ENCODE results near the gene TMEM273.

The TMEM273 gene

DNA sequence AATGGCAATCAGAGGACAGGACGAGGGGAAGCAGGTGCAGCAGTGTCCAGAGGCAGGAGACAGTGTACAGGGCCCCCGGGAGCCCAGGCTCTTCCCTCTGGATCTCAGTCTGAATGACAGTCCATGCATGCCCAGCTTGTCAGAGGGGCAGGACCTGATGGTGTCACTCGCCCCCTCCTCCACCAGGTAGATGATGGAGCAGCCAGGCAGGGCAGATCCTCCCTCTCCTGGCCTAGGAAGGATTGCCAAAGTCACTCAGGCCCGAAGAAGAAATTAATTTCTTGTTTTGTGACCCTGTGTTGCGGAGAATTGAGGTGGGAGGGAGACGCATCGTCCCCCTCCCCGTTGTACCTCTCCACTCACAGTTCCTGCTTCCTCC, 76.9 kb downstream of the TMEM273 start:
- H3K36me3 Mint-ChIP-seq: peaks cover 0 to 1% of the 10 kb centered on the region in 2 donors
- H3K27me3 Mint-ChIP-seq: peaks cover 10 to 35% of the 10 kb centered on the region in 2 donors
- no peaks in the 10 kb centered on the region for H3K4me1 Mint-ChIP-seq
- DNase-seq: no peak
- ATAC-seq (replicated peaks): no peak
- no peak overlapping the region for H3K27ac Mint-ChIP-seq
- no peaks in the 10 kb centered on the region for H3K9me3 Mint-ChIP-seq
- H3K4me3 Mint-ChIP-seq: no peak overlapping the region

DNA sequence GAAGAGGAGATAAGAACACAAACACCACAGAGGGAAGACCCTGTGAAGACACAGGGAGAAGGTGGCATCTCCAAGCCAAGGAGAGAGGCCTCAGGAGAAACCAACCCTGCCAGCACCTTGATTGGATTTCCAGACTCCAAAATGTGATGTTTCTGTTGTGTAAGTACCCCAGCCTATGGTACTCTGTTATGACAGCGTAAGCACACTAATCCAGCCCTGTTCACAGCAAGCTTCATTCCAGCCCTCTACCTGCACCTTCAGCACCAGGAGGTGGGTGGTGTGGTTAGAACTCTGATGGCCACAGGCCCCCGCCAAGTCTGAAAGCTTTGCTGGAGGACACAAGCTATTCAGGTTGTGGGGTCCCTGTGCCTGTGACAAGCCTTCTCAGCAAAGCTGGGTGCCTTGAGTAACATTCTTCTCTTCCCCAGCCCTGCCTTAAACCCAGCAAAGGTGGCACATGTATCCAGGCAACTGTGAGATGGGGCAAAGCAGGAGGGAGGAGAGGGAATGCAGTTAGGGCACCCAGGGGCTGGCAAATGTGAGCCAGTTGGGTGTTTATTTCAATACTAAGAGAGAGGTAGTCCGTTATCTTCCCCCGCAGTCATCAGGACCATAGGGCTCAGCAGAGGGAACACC, 77.4 kb downstream of the TMEM273 start:
- Mint-ChIP-seq H3K27me3 (peaks cover 5 to 30% of the 10 kb centered on the region in 2 donors), H3K36me3 (no peaks in the 10 kb centered on the region), H3K4me1 (no peaks in the 10 kb centered on the region), H3K27ac (no peak overlapping the region), H3K4me3 (no peak overlapping the region), H3K9me3 (no peaks in the 10 kb centered on the region)
- ATAC-seq (replicated peaks): no peak
- DNase-seq: no peak

DNA sequence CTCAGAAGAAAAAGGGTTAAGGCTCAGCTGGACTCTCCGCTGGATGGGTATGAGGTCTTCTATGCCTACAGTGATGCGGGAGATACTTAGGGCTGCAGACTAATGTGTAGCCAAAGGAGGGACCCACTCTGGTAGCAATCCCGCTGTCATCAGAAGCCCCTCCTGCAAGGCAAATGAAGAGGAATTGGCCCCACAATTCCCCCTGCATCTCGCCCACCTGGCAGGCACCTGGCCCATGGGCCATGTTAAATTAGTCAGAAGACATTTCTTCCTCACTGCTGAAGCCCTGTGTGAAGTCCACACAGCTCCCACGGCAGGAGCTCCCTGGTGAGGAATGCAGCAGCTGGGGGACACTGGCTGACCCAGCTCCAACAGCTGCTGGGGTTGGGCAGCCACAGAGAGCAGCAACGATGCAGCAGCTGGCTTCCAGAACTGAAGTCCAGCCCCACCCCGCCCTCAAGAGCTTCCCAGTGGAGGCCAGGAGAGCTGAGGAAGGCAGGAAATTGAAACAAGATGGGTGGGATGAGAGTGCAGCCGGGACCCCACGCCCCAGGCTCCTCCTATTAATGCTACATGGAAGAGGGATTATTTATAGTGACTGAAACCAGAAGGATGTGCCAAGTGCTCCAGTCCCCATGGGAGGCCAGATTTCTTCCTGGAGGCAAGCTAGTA, 78.4 kb downstream of the TMEM273 start:
- H3K4me1 Mint-ChIP-seq: no peaks in the 10 kb centered on the region
- H3K36me3 Mint-ChIP-seq: no peaks in the 10 kb centered on the region
- H3K4me3 Mint-ChIP-seq: no peak overlapping the region
- H3K27me3 Mint-ChIP-seq: peaks cover 12 to 32% of the 10 kb centered on the region in 2 donors
- no peak overlapping the region for H3K27ac Mint-ChIP-seq
- DNase-seq (no peak), ATAC-seq (replicated peaks) (no peak)
- no peaks in the 10 kb centered on the region for H3K9me3 Mint-ChIP-seq

DNA sequence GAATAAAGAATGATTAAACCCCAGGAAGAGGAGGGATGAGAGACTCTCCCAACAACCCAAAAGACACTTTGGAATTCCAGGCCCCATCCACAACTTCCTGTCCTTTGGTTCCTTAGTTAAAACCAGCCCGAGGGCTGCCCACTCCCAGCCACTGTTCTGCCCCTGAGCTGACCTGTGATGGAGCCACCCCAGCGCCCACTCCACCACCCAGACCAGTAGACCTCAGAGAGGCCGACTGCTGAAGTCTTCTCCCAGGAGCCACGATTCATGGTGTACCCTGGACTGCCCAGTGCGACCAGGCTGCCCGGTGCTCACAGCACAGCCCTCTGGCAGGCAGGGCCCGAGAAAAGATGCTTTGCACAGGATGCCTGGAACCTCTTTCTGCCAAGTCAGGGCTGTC, 79.5 kb downstream of the TMEM273 start:
- ATAC-seq (replicated peaks): no peak
- Mint-ChIP-seq H3K27me3 (peaks cover 16 to 35% of the 10 kb centered on the region in 2 donors), H3K27ac (no peak overlapping the region), H3K9me3 (no peaks in the 10 kb centered on the region), H3K4me1 (no peaks in the 10 kb centered on the region), H3K4me3 (no peak overlapping the region), H3K36me3 (no peaks in the 10 kb centered on the region)
- DNase-seq: no peak

DNA sequence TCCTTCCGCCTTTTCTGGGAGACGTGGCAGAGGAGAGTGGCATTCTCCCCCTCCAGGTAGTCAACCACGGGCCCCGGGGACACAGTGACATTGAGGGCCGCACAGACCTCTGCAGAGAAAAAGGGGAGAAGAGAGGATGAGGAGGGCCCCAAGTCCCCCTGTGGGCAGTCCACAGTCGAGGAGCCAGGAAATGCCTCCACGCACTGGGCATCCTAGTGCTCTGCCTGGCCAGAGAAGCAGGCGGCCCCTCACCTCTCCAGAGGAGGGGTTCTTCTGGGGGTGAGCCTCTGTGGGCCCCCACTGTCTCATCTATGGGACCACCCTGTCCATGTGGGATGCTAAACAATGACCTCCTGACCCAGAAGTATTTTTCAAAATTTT, 80.3 kb downstream of the TMEM273 start:
- Mint-ChIP-seq H3K4me1 (no peaks in the 10 kb centered on the region), H3K36me3 (no peaks in the 10 kb centered on the region), H3K4me3 (no peak overlapping the region), H3K9me3 (no peaks in the 10 kb centered on the region), H3K27me3 (peaks cover 16 to 35% of the 10 kb centered on the region in 2 donors), H3K27ac (no peak overlapping the region)
- no peak for DNase-seq
- ATAC-seq (replicated peaks): no peak

DNA sequence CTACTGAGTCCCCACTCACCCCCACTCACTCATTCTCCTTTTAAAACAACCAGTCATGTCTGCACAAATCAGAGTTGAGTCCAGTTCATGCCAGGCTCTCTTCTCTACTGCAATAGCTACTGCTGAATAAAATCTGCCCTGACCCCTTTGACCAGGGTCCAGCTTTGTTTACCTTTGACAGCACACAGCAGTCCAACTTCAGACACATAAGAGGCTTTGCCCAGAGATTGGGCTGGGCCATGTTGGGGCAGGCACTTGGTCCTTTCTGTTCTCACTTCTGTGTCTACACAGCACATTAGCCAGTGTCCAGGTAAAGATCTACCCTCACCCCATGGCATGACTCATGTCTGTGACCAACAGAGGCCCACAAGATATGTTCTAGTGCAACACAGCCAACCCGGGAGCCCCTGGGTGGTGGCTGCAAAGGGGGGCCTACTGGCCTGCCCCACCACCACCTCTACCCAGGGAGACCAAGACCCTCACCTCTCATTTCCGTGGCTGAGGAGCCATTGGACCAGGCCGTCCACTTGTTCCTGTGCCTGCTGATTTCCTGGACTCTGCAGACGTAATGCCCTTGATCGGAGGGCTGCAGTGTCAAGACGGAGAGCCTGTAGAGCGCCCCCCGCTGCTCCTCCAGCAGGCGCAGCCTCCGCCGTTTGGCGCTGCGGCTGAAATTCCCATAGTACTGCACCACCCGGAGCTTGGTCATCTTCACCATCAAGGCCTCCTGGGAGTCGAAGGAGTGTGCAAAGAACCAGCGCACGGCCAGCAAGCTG, 80.9 kb downstream of the TMEM273 start:
- Mint-ChIP-seq H3K4me1 (no peaks in the 10 kb centered on the region), H3K27me3 (peaks cover 16 to 35% of the 10 kb centered on the region in 2 donors), H3K36me3 (no peaks in the 10 kb centered on the region), H3K9me3 (no peaks in the 10 kb centered on the region), H3K4me3 (no peak overlapping the region), H3K27ac (no peak overlapping the region)
- ATAC-seq (replicated peaks) (no peak), DNase-seq (no peak)

DNA sequence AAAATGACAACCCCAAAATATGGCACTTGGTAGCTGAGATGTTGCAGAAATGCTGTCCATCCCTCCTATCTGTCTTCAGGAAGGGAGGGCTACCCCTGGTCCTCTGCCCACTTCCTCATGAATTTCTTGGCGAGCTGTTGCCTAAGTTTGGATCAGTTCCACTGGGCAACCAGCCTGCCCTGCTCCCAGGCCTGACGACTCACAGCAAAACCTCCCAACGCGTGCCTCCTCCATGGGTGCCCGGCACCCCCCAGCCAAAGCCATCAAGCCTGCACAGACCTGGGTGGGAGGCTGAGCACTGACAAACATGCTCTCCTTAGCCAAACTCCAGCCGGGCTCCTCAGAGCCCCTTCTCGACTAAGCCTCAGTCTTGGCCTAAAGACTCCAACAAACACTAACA, 81.7 kb downstream of the TMEM273 start:
- ATAC-seq (replicated peaks) (no peak), DNase-seq (no peak)
- Mint-ChIP-seq H3K4me1 (no peaks in the 10 kb centered on the region), H3K9me3 (no peaks in the 10 kb centered on the region), H3K4me3 (no peak overlapping the region), H3K27me3 (peaks cover 20 to 41% of the 10 kb centered on the region in 2 donors), H3K36me3 (no peaks in the 10 kb centered on the region), H3K27ac (no peak overlapping the region)

DNA sequence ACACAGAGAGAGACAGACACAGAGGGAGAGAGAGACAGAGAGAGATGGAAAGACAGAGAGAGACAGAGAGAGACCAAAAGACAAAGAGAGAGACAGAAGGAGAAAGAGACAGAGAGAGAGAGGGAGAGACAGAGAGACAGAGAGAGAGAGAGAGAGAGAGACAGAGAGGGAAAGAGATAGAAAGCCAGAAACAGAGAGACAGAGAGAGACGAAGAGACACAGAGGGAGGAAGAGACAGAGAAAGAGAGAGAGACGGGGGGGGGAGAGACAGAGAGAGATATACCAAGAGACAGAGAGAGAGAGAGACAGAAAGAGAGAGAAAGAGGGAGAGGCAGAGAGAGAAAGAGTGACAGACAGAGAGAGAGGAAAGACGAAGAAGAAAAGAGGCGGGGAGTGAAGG, 83.1 kb downstream of the TMEM273 start:
- ATAC-seq (replicated peaks) (no peak), DNase-seq (no peak)
- H3K9me3 Mint-ChIP-seq: no peaks in the 10 kb centered on the region
- H3K36me3 Mint-ChIP-seq: no peaks in the 10 kb centered on the region
- H3K27me3 Mint-ChIP-seq: peaks cover 20 to 41% of the 10 kb centered on the region in 2 donors
- no peak overlapping the region for H3K4me3 Mint-ChIP-seq
- H3K4me1 Mint-ChIP-seq: no peaks in the 10 kb centered on the region
- H3K27ac Mint-ChIP-seq: no peak overlapping the region
